Measurements from ENCODE around the gene ANKFN1.

ANKFN1 gene

GRCh38 chr17:56425483-56425882 lies 272.2 kb downstream of the ANKFN1 start:
- Histone ChIP-seq H2AFZ (ENCODE audit: low read depth, low read length, severe bottlenecking) (no peak overlapping the region), H3K36me3 (ENCODE audit: low read length) (no peaks in the 10 kb centered on the region), H3K27ac (ENCODE audit: low read depth, low read length) (no peak overlapping the region), H3K4me3 (ENCODE audit: insufficient read depth, low read length, poor library complexity, severe bottlenecking) (no peak overlapping the region), H3K27me3 (ENCODE audit: low read length) (no peaks in the 10 kb centered on the region), H3K9me2 (replicated peaks; ENCODE audit: insufficient read depth, low read length) (no peaks in the 10 kb centered on the region), H3K79me2 (ENCODE audit: insufficient read depth, low read length) (no peaks in the 10 kb centered on the region), H4K20me1 (ENCODE audit: low read depth, low read length) (no peaks in the 10 kb centered on the region), H3K9ac (ENCODE audit: low read length) (no peak overlapping the region), H3F3A (ENCODE audit: insufficient read depth) (no peaks in the 10 kb centered on the region), H3K4me2 (ENCODE audit: low read depth, low read length, poor library complexity, severe bottlenecking) (no peak overlapping the region), H3K9me3 (ENCODE audit: insufficient read depth, low read length) (no peaks in the 10 kb centered on the region)
- no peak for TF ChIP-seq CTCF (IDR thresholded peaks at IDR 0.05; ENCODE audit: insufficient read depth, low read length, poor library complexity, severe bottlenecking)
- TF ChIP-seq EZH2phosphoT487 (conservative IDR thresholded peaks at IDR 0.05; ENCODE audit: low read length): no peak

DNA sequence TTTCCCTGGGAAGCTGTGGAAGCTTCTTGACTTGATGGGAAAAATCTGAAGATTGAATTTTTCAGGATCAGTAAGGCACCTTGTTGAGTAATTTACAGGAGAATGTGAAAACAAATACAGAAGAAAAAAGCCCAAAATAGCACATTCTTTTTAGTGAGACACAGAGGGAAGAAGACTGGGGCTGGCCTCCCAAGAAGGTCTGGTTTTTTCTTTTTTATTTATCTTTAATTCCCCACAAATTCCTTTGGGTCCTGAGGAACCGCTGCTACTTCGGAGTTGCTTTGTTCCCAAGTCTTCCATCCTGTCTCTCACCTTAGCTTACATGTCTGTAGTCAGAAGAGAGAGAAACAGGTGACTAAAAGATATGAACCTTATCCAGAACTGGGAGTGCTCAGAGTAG lies 273.6 kb downstream of the ANKFN1 start:
- no peaks in the 10 kb centered on the region for H3F3A ChIP-seq (ENCODE audit: insufficient read depth)
- TF ChIP-seq CTCF (IDR thresholded peaks at IDR 0.05; ENCODE audit: insufficient read depth, low read length, poor library complexity, severe bottlenecking): no peak
- H3K4me3 ChIP-seq (ENCODE audit: insufficient read depth, low read length, poor library complexity, severe bottlenecking): no peak overlapping the region
- H2AFZ ChIP-seq (ENCODE audit: low read depth, low read length, severe bottlenecking): no peak overlapping the region
- no peaks in the 10 kb centered on the region for H3K9me2 ChIP-seq (replicated peaks; ENCODE audit: insufficient read depth, low read length)
- no peaks in the 10 kb centered on the region for H4K20me1 ChIP-seq (ENCODE audit: low read depth, low read length)
- no peaks in the 10 kb centered on the region for H3K79me2 ChIP-seq (ENCODE audit: insufficient read depth, low read length)
- no peak overlapping the region for H3K27ac ChIP-seq (ENCODE audit: low read depth, low read length)
- H3K36me3 ChIP-seq (ENCODE audit: low read length): no peaks in the 10 kb centered on the region
- no peaks in the 10 kb centered on the region for H3K9me3 ChIP-seq (ENCODE audit: insufficient read depth, low read length)
- no peaks in the 10 kb centered on the region for H3K27me3 ChIP-seq (ENCODE audit: low read length)
- no peak overlapping the region for H3K4me2 ChIP-seq (ENCODE audit: low read depth, low read length, poor library complexity, severe bottlenecking)
- no peak overlapping the region for H3K9ac ChIP-seq (ENCODE audit: low read length)

DNA sequence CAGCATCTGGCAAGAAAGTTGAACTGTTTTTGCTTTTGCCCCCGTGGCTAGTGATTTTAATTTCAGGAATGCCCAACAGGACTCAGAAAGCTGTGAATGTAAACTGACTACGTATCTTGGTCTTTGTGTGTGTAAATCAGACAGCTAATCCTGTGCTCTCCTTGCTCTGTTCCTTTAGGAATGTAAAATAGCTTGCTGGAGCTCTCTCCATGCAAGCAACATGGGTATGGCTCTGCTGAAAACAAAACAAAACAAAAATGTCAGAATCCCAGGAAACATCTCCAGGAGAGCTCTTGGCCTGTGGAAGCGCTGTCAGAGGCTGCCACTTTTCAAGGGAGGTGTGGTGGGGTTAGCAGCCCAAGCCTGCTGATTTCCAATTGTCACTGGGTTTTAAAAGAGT lies 278.5 kb downstream of the ANKFN1 start:
- Histone ChIP-seq H3K4me3 (ENCODE audit: insufficient read depth, low read length, poor library complexity, severe bottlenecking) (no peak overlapping the region), H3K27me3 (ENCODE audit: low read length) (no peaks in the 10 kb centered on the region), H3K9me3 (ENCODE audit: insufficient read depth, low read length) (no peaks in the 10 kb centered on the region), H3K36me3 (ENCODE audit: low read length) (no peaks in the 10 kb centered on the region), H3K9me2 (replicated peaks; ENCODE audit: insufficient read depth, low read length) (no peaks in the 10 kb centered on the region), H3F3A (ENCODE audit: insufficient read depth) (no peaks in the 10 kb centered on the region), H3K4me2 (ENCODE audit: low read depth, low read length, poor library complexity, severe bottlenecking) (no peak overlapping the region), H3K27ac (ENCODE audit: low read depth, low read length) (no peak overlapping the region), H2AFZ (ENCODE audit: low read depth, low read length, severe bottlenecking) (no peak overlapping the region), H3K9ac (ENCODE audit: low read length) (no peak overlapping the region), H3K79me2 (ENCODE audit: insufficient read depth, low read length) (no peaks in the 10 kb centered on the region), H4K20me1 (ENCODE audit: low read depth, low read length) (no peaks in the 10 kb centered on the region)
- no peak for TF ChIP-seq EZH2phosphoT487 (conservative IDR thresholded peaks at IDR 0.05; ENCODE audit: low read length)
- TF ChIP-seq CTCF (IDR thresholded peaks at IDR 0.05; ENCODE audit: insufficient read depth, low read length, poor library complexity, severe bottlenecking): no peak

DNA sequence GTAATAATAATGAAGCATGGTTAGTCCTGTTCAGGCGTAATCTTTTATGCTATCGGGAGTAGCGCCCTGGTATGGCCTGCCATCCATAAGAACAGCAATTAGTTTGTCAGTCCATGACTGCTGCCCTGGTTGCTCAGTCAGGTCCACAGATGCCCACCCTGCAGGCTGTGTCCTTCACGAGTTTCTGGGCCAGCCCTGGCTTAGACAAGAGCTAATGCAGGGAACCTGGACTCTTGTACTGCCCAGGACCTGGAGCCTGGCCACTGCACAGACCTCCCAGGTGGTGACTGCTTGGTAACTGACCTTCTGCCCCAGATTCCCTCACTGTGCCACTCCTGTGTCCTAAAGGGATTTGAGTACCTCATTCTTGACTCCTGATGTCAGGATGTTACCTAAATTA lies 279.2 kb downstream of the ANKFN1 start:
- no peak overlapping the region for H3K27ac ChIP-seq (ENCODE audit: low read depth, low read length)
- no peaks in the 10 kb centered on the region for H4K20me1 ChIP-seq (ENCODE audit: low read depth, low read length)
- H3K79me2 ChIP-seq (ENCODE audit: insufficient read depth, low read length): no peaks in the 10 kb centered on the region
- no peaks in the 10 kb centered on the region for H3K27me3 ChIP-seq (ENCODE audit: low read length)
- H3K9ac ChIP-seq (ENCODE audit: low read length): no peak overlapping the region
- no peaks in the 10 kb centered on the region for H3K9me3 ChIP-seq (ENCODE audit: insufficient read depth, low read length)
- no peaks in the 10 kb centered on the region for H3F3A ChIP-seq (ENCODE audit: insufficient read depth)
- H3K4me3 ChIP-seq (ENCODE audit: insufficient read depth, low read length, poor library complexity, severe bottlenecking): no peak overlapping the region
- TF ChIP-seq EZH2phosphoT487 (conservative IDR thresholded peaks at IDR 0.05; ENCODE audit: low read length) (no peak), CTCF (IDR thresholded peaks at IDR 0.05; ENCODE audit: insufficient read depth, low read length, poor library complexity, severe bottlenecking) (no peak)
- H3K4me2 ChIP-seq (ENCODE audit: low read depth, low read length, poor library complexity, severe bottlenecking): no peak overlapping the region
- no peaks in the 10 kb centered on the region for H3K36me3 ChIP-seq (ENCODE audit: low read length)
- H3K9me2 ChIP-seq (replicated peaks; ENCODE audit: insufficient read depth, low read length): no peaks in the 10 kb centered on the region
- H2AFZ ChIP-seq (ENCODE audit: low read depth, low read length, severe bottlenecking): no peak overlapping the region

All from SU-DHL-6 (cell line).